DMS114 treated with DMSO at 0.1 percent for 48 hours (cell line): Measurements from ENCODE around the gene CPD.
"Not testable (repeated sequence)": the region's sequence is repeated elsewhere in the genome, so short reads cannot be mapped to it uniquely, and the experiment has no call there.

Experiments
- DNase-seq: peaks from one replicate; lab custom pipeline; 2025; ENCODE audit not compliant: unreplicated experiment; lab: John Stamatoyannopoulos, UW

Gene CPD

GRCh38 chr17:30422171-30422570 lies 43.4 kb downstream of the CPD start:
- no peak for DNase-seq

GRCh38 chr17:30424471-30424870 lies 45.7 kb downstream of the CPD start:
- no peak for DNase-seq

- DNase-seq: no peak
Observed at GRCh38 chr17:30426292-30426691, 47.6 kb downstream of the CPD start.

- no peak for DNase-seq
Observed at GRCh38 chr17:30427611-30428010, 48.9 kb downstream of the CPD start.

GRCh38 chr17:30429155-30429554 lies 50.4 kb downstream of the CPD start:
- DNase-seq: no peak

GRCh38 chr17:30433514-30433913 lies 54.8 kb downstream of the CPD start:
- no peak for DNase-seq

- DNase-seq: no peak
Observed at GRCh38 chr17:30436729-30437128, 58.0 kb downstream of the CPD start.

- no peak for DNase-seq
Observed at GRCh38 chr17:30443721-30444120, 65.0 kb downstream of the CPD start.

- DNase-seq: not testable (repeated sequence)
Observed at GRCh38 chr17:30446640-30447039, 67.9 kb downstream of the CPD start.

GRCh38 chr17:30449480-30449879 lies 70.8 kb downstream of the CPD start:
- DNase-seq: no peak

GRCh38 chr17:30450125-30451027 lies 71.6 kb downstream of the CPD start:
- DNase-seq: no peak

GRCh38 chr17:30454635-30455034 lies 75.9 kb downstream of the CPD start:
- no peak for DNase-seq

- DNase-seq: no peak
Observed at GRCh38 chr17:30458371-30458770, 79.6 kb downstream of the CPD start.

- not testable (repeated sequence) for DNase-seq
Observed at GRCh38 chr17:30458797-30459413, 80.2 kb downstream of the CPD start.

- no peak for DNase-seq
Observed at GRCh38 chr17:30468465-30468864, 89.7 kb downstream of the CPD start.

- no peak for DNase-seq
Observed at GRCh38 chr17:30472238-30472890, 93.6 kb downstream of the CPD start.

GRCh38 chr17:30475206-30475605 lies 96.5 kb downstream of the CPD start:
- DNase-seq: no peak

- DNase-seq: no peak
Observed at GRCh38 chr17:30476726-30477082, 98.0 kb downstream of the CPD start.

GRCh38 chr17:30477083-30477773 lies 98.5 kb downstream of the CPD start, which contains the start of gene GOSR1:
GOSR1 (plus strand) TSS chr17:30477408; CDS start chr17:30477434, 26 bp downstream.
- peak; percentile 92 for DNase-seq

- no peak for DNase-seq
Observed at GRCh38 chr17:30477774-30478115, 99.0 kb downstream of the CPD start.

GRCh38 chr17:30482555-30482954 lies 103.8 kb downstream of the CPD start:
- no peak for DNase-seq
